GM12878 (cell line): ENCODE data around the gene EDEM3. TPM values are rescaled to one million over a fixed set of nuclear protein-coding genes. Genes with fewer than 3 reads are reported as not detected.

ENCODE experiments used
- CEBPB ChIP-seq, 2 experiments: fragments of 150-350 bp in 1 of 2; IDR thresholded peaks; 2 replicates each; pipeline ENCODE4 v1.6.1; 2012 to 2014; ENCODE audit warnings: low read depth in 2 of 2, low read length in 2 of 2, borderline replicate concordance in 1 of 2, inconsistent platforms in 1 of 2
- MEF2A ChIP-seq: IDR thresholded peaks from 2 replicates; pipeline ENCODE4 v1.6.1; 2011; ENCODE audit warnings: low read depth, mild to moderate bottlenecking, low read length, moderate library complexity; ENCODE audit not compliant: insufficient read depth
- MYB ChIP-seq: fragments of 150-350 bp; IDR thresholded peaks from 2 replicates; pipeline ENCODE4 v1.6.1; 2014; ENCODE audit warnings: mild to moderate bottlenecking, low read depth, low read length, borderline replicate concordance
- NKRF ChIP-seq: fragments of 450-650 bp; conservative IDR thresholded peaks from 2 replicates; pipeline ENCODE4 v1.6.1; 2017; ENCODE audit warnings: mild to moderate bottlenecking, moderate library complexity
- NR2C2 ChIP-seq: IDR thresholded peaks from 2 replicates; pipeline ENCODE4 v1.6.1; 2011; ENCODE audit warnings: borderline replicate concordance, low read depth; ENCODE audit not compliant: control insufficient read depth, insufficient read length
- REST ChIP-seq: IDR thresholded peaks from 2 replicates; pipeline ENCODE4 v1.6.1; 2012; ENCODE audit warnings: mild to moderate bottlenecking, low read depth, low read length
- TARDBP ChIP-seq: IDR thresholded peaks from 2 replicates; pipeline ENCODE4 v1.6.1; 2016; ENCODE audit warnings: borderline replicate concordance
- TCF3 ChIP-seq: IDR thresholded peaks from 2 replicates; pipeline ENCODE4 v1.6.1; 2012; ENCODE audit warnings: low read depth, mild to moderate bottlenecking, low read length, borderline replicate concordance; ENCODE audit not compliant: insufficient read depth
- ZBTB11 ChIP-seq: fragments of 450-650 bp; formaldehyde crosslinking; IDR thresholded peaks from 2 replicates; pipeline ENCODE4 v1.5.0; 2022; ENCODE audit warnings: mild to moderate bottlenecking, missing genetic modification characterization
- ZNF24 ChIP-seq: fragments of 450-650 bp; IDR thresholded peaks from 2 replicates; pipeline ENCODE4 v1.6.1; 2017; ENCODE audit warnings: antibody characterized with exemption, mild to moderate bottlenecking
- polyA plus RNA-seq, 11 experiments: library from polyadenylated mRNA; depleted of rRNA in 4 of 11; unstranded in 6 of 11; stranded (reverse) in 5 of 11; fragments of >200 nt; fragmentation: Nextera tagmentation in 4 of 11; fragmentation: Illumina TruSeq in 1 of 11; extraction: Ambion mirVana in 4 of 11; extraction: Trizol in 1 of 11; gene quantifications; 1 replicate in 1 of 11; 2 replicates in 10 of 11; pipeline versions ENCODE4 v1.2.1 to v1.2.3, GENCODE V29; 2011 to 2016; ENCODE audit warnings: inconsistent platforms in 2 of 11, missing spikeins in 2 of 11, low read depth in 1 of 11
- total RNA-seq, 4 experiments: library from RNA; depleted of rRNA in 3 of 4; stranded (reverse); fragments of >200 nt in 3 of 4; fragmentation: Illumina TruSeq in 1 of 4; extraction: Trizol in 1 of 4; gene quantifications; 2 replicates each; pipeline versions ENCODE4 v1.2.1 to v1.2.3, GENCODE V29; 2013 to 2021
- TF ChIP-seq, protein P1 (sequence below): fragments of 450-650 bp; IDR thresholded peaks from 2 replicates; pipeline ENCODE4 v1.6.1; 2017; ENCODE audit warnings: mild to moderate bottlenecking, moderate library complexity

Gene EDEM3
- total and polyA plus RNA-seq, 10 of the 15 experiments (the other 5 are each of a cell fraction or from before 2014, with no cell fraction given) = 6.4 to 19.3 (median 14.3) TPM

- TF ChIP-seq MEF2A (no peak), REST (no peak), CEBPB (IDR thresholded peaks at IDR 0.05; ENCODE audit: borderline replicate concordance in 1 of 2, low read depth in 2 of 2, low read length in 2 of 2) (no peak), TCF3 (no peak), NKRF (peak; percentile 74), NR2C2 (no peak), TARDBP (peak; percentile 83), ZBTB11 (no peak), ZNF24 (no peak), MYB (no peak)
- TF ChIP-seq, protein P1, sequence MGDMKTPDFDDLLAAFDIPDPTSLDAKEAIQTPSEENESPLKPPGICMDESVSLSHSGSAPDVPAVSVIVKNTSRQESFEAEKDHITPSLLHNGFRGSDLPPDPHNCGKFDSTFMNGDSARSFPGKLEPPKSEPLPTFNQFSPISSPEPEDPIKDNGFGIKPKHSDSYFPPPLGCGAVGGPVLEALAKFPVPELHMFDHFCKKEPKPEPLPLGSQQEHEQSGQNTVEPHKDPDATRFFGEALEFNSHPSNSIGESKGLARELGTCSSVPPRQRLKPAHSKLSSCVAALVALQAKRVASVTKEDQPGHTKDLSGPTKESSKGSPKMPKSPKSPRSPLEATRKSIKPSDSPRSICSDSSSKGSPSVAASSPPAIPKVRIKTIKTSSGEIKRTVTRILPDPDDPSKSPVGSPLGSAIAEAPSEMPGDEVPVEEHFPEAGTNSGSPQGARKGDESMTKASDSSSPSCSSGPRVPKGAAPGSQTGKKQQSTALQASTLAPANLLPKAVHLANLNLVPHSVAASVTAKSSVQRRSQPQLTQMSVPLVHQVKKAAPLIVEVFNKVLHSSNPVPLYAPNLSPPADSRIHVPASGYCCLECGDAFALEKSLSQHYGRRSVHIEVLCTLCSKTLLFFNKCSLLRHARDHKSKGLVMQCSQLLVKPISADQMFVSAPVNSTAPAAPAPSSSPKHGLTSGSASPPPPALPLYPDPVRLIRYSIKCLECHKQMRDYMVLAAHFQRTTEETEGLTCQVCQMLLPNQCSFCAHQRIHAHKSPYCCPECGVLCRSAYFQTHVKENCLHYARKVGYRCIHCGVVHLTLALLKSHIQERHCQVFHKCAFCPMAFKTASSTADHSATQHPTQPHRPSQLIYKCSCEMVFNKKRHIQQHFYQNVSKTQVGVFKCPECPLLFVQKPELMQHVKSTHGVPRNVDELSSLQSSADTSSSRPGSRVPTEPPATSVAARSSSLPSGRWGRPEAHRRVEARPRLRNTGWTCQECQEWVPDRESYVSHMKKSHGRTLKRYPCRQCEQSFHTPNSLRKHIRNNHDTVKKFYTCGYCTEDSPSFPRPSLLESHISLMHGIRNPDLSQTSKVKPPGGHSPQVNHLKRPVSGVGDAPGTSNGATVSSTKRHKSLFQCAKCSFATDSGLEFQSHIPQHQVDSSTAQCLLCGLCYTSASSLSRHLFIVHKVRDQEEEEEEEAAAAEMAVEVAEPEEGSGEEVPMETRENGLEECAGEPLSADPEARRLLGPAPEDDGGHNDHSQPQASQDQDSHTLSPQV = no peak
Observed at GRCh38 chr1:184754476-184755225, at the start of gene EDEM3 (continued).
